Lung microvascular endothelial cell (primary cell): ENCODE results near the gene DIPK1B. TPM values are rescaled to one million over a fixed set of nuclear protein-coding genes. Genes with fewer than 3 reads are reported as not detected.

ENCODE experiments used
- DNase-seq, 2 donors: peaks; one replicate each; pipeline versions ENCODE4 v3.0.0 to v3.0.0-alpha.2; 2010; ENCODE audit warnings: low read depth in 2 of 2
- total RNA-seq: library from RNA; depleted of rRNA; stranded (reverse); fragments of >200 nt; gene quantifications from 2 replicates; pipeline ENCODE4 v1.2.1, GENCODE V29; 2014

Gene DIPK1B
- total RNA-seq: 64.7 and 91.1 TPM in 2 replicates

DNA sequence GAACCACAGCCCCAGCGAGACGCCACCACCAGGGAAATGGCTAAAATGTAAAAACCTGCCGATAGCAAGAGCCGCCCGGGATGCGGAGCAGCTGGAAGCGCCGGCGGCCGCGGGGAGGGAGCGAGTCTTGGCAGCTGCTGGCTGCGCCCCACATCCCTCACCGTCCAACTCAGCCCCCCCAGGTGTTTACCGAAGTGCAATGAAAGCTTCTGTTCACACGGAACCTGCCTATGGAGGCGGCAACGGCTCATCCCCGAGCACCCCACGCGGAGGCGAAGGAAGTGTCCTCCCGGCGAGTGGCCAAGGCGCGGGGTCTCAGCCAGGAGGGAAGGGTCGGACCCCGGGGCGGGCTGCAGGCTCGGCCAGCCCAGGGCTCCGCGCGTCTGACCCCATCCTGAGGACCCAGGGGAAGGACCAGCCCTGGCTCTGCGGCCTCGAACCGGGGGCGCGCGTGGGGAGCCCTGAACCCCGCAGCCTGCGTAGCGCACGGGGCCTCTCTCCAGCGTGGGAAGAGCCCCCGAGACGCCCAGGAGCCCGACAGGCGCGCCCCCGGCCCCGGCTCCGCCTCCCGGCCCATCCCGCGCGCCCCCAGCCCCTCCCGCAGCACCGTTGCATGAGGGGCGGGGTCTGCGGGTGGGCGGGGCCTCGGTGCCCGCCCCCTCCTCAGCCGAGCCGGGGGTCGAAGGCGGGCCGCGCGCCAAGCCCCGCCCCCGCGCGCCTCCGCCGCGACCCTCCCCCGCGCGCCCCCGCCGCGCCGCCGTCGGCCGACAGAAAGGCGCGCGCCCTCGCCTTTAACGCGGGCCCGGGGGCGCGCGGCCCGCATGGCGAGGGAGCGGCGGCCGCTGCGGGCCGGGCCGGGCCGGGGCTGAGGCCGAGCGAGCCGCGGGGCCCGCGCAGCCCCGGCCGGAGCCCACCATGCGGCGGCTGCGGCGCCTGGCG, at the start of gene DIPK1B:
Gene DIPK1B, plus strand, starts transcription at position 822 of the 939 bp plus-strand sequence. Its CDS starts 94 bp downstream, at position 916.
- peak in 1 of 2 donors; percentile 59 for DNase-seq

DNA sequence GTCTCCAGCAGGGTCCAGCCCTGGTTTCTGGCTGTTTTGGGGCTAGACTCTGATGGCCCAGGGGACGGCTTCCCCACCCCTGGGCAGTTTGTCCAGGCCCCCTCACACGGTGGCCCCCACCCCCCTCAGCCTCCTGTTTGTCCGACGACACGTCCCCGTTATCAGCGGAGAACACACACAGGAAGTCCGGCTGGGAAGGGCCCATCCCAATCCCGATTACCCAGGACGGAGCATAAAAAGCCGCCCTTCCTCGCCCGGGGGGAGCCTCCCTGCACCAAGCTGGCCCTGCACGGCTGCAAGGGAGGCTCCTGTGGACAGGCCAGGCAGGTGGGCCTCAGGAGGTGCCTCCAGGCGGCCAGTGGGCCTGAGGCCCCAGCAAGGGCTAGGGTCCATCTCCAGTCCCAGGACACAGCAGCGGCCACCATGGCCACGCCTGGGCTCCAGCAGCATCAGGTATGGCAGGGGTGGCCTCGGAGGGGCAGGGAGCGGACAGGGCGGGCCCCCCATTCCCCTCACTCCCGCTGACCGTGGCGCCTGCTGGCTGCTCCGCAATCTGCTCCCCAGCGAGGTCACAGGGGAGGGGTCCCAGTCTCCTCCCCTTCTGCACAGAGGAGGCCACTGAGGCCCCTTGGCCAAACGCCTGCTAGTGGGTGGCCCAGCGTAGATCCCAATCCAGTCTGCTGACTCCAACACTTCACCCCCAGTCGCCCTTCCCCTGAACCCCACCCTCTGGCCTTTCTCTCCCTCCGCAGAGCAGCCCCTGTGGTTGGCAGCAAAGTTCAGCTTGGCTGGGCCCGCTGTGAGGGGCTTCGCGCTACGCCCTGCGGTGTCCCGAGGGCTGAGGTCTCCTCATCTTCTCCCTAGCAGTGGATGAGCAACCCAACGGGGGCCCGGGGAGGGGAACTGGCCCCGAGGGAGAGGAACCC, 49.5 kb upstream of the DIPK1B start, which contains the start of gene EGFL7:
Gene EGFL7, plus strand, starts transcription at position 261 of the 926 bp plus-strand sequence. CDS start 5,367 bp downstream, outside the sequence.
- DNase-seq: peak; percentile 92 to 97

DNA sequence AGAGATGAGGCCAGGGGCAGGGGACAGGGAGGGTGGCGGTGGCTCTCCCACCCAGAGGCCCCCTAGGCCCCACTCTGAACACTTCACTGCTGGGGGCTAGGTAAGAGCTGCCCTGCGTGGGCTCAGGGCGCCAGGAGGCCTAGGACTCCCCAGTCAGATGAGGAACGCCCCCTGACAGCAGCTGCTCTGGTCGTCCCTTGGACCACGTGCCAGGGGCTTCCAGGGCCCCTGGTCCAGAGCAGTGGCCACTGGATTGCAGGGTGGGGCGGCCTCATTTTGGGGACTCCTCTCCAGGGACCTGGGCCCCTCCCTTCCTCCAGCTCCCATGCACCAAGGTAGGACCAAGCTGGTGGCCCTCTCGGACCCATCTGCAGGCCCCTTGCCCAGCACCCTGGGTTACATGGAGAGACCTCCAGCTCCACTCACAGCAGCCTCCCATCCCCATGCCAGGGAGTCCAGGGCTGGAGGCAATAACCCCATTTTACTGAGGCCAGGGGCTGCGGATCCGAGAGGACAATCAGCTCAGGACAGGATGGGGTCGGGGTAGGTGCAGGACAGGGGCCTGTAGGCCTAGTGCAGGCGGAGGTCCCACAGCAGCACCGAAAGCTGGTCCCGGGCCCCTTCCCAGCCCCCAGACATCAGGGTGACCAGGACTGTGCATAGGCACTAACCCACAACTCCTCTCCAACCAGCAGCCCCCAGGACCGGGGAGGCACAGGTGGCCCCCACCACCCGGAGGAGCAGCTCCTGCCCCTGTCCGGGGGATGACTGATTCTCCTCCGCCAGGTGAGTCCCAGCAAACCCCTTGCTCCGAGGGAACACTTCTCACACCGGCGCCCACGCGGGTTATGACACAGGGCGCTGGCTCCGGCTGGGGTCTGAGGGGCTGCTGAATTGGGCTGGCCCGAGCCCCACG, 48.1 kb upstream of the DIPK1B start:
- DNase-seq: peak; percentile 40 to 45

DNA sequence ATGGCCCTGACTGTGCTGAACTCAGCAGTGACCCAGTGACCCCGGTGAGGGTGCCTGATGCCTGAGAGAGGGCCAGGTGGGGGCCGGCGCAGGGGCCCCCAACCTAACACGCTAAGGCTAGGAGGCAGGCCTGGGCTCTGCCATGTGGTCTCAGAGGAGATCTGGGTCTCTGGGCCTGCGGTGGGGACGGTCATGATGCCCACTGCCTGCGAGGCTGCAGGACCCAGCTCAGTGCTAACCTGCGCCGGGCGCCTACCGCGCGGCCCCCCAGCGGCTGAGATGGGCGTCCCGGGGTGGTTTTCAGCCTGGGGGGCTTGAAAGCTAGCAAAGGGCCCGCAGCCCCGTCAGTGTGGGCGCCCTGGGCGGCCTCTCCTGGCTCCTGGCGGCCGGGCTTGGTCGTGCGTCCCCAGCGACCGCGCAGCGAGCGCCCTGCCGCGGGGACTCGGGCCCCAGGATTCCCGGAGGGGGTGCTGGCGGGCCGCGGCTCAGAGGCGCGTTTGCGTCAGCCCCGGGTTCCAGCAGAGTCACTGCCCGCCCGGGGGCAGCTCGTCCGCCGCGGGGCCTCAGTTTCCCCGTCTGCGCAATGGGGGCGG, 47.2 kb upstream of the DIPK1B start:
- peak in 1 of 2 donors; percentile 57 for DNase-seq

DNA sequence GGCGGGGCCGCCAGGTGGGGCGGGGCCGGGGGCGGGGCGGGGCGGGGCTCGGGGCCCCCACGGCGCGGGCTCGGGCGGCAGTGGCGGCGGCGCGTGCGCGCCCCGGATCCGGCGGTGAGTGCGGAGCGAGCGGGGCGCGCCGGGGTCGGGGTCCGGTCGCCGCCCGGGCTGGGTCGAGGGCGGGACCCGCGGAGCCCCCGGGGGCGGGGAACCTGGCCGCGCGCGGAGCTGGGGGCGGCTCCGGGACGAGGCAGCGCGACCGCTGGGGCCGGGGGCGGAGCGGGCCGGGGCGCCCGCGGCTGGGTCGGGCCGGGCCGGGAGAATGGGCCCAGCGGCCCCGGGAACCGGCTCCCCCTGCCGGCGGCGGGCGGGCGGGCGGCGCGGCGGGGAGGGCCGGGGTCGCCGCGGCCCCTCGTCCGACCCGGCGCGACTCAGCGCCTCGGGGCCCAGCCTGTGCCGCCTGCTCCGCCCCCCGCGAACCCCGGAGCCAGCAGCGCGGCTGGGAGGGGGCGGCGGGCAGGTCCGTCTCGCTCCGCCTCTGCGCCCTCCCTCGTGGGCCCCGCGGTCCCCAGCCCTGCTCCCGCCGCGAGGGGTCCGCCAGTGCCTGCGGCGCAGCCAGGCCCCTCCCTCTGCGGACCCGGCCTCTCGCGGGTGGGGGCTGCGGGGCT, 46.5 kb upstream of the DIPK1B start:
- peak; percentile 56 to 68 for DNase-seq

DNA sequence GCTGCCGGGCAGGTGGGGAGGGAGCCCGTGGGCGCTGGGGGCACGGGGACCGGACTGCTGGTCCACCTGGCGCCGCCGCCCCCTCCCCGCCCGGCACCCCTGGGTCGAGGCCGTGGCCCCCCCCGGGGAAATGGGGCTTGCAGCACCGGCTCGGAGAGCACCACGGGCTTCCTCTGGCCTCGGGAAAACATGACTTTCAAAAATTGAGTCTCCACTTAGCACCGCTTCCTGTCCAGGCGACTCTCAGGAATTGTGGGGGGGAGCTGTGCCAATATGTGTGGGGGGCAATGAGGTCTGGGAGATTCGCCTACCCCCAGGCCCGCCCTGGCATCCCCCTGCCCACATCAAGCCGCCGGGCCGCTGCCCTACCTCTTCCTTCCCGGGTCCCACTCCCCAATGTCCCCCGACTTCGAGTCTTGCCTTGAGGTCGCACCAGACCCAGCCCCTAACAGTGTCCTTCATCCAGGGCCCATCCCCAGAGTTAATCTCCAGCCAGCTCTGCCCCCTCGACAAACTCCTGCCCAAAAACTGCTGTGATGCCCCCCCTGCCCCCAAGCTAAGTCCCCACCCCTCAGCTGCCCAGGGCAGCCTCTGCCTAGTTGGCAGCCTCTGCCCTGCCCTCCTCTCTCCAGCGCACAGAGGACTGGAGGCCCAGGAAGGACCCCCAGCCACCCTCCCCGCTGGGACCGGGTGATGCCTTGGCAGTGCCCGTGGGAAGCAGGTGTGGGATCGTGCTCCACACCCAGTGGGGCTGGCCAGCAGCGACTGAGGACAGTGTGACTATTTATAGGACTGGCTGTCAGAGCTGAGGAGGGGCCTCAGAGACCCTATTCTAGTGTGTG, 45.8 kb upstream of the DIPK1B start:
- peak; percentile 57 to 58 for DNase-seq

DNA sequence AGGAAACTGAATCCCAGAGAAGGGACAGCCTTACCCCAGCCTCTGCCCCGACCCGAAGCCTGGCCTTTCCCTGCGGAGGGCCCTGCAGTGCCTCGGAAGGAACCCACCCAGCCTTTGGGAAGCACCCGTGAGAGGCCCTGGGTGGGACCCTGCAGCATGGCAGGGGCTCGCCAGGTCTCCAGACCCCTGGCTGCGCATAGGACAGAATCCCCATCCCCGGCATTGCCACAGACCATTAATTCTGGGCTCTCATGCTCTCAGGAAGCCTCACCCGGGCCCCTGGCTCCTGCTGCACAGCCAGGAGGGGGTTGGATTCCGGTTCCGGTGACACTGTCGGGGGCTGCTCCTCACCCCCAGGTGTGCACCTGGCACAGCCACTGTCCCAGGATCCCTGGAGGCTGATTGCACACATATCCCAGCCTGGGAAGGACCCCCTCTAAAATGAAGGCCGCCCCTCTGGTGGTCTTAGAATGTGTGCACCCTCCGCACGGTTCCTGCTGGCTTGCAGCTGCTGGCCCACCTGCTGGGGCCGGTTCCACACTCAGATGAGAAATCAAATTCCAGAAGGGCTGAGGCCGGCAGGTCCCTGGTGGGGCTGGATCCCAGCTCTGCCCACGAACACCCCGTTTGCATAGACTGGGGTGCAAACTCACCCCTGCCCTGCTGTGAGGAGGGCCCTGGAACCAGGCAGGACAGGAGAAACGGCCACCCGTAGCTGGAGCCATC, 45.0 kb upstream of the DIPK1B start:
- DNase-seq: peak; percentile 35 to 41

DNA sequence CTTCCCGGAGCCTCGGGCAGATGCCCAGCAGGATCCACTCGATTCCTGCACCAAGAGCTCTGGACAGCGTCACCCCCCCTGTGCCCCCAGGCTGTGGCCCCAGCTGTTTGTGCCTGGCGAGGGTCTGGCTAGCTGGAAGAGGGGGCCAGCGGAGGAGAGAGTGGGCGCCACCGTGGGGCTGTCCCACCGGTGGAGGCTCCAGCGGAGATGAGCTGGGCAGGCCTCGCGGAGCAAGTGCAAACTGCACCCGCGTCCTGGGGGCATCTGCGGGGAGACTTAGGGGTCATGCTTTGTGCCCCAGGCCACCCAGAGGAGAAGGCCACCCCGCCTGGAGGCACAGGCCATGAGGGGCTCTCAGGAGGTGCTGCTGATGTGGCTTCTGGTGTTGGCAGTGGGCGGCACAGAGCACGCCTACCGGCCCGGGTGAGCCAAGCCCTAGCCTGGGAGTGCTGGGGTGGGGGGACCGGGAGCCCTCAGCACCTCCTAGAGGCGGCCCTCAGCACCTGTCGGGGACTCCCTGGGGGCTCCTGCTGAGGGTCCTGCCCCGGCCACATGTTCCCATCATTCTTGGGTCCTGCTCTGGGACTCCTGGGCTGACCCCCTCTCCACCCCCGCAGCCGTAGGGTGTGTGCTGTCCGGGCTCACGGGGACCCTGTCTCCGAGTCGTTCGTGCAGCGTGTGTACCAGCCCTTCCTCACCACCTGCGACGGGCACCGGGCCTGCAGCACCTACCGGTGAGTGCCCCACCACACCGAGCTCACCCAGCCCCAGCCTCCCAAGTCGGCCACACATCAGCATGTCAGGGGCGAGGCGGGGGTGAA, 44.2 kb upstream of the DIPK1B start:
- peak; percentile 48 to 55 for DNase-seq

DNA sequence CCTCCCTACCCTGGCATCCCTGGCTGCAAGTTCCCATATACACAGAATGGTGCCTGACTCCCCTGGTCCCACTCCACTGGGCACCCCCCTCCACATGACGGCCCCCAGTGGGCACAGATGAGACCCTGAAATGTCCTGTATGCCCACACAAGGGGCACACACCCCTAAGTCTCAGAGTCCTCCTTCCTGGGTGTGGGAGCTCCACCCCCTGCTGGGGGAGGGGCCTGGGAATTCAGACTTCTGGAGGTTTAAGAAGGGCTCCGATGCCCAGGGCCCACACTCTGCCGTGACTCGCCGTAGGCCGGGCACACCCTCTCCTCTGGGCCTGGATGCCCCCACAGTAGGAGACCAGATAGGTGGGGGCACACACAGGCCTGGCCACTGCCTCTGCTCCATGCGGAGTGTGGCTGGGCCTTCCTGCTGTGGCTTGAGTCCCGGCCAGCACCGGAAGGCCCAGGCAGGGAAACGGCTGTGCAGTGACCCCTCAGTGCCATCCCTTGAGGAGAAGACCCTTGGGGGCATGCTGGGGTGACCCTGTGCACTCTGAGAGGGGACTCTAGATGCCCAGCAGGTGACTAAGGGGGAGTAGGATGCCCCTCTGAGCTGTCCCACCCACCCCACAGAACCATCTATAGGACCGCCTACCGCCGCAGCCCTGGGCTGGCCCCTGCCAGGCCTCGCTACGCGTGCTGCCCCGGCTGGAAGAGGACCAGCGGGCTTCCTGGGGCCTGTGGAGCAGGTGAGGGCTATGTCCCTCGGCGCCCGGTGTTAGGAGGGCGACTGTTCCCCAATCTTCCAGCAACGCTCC, 43.2 kb upstream of the DIPK1B start:
- DNase-seq: peak; percentile 59 to 70

DNA sequence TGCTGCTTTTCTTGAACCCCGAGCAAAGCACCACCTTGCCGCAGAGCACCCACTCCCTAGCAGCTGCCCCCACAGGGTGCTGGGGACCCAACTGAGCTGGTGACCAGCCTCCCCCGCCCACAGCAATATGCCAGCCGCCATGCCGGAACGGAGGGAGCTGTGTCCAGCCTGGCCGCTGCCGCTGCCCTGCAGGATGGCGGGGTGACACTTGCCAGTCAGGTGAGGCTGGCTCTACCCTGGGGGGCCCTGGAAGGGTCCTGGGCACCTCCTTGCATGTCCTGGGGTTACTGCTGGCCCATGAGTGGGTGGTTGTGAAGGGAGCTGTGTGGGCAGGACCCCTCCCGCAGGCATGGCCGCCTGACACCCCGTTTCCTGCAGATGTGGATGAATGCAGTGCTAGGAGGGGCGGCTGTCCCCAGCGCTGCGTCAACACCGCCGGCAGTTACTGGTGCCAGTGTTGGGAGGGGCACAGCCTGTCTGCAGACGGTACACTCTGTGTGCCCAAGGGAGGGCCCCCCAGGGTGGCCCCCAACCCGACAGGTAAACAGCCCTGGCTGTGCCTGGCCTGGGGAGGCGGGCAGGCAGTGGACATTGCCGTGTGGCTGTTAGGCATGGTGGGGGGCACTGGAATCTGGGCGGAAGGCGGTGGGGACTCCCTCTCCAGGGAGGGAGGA, 42.4 kb upstream of the DIPK1B start:
- DNase-seq: peak; percentile 44 to 48

DNA sequence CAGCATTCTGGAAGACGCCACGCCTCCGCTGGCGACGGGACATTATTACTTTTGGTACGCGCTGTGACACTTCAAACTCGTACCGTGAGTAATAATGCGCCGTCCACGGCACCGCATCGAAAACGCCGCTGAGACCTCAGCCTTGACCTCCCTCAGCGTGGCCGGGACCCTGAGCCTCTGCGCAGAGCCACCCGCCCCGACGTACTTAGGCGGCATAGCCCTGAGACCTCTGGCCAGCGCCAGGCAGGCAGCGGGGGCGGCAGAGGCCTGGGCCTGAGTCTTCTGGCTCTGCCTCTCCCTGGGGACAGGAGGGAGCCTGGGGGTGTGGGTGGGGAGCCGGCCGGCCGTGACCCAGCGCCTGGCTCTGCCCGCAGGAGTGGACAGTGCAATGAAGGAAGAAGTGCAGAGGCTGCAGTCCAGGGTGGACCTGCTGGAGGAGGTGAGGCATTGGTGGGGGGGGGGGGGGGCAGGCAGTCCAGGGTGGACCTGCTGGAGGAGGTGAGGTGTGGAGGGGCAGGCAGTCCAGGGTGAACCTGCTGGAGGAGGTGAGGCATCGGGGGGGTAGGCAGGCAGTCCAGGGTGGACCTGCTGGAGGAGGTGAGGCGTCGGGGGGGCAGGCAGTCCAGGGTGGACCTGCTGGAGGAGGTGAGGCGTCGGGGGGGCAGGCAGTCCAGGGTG, 41.7 kb upstream of the DIPK1B start:
- peak; percentile 48 to 50 for DNase-seq

DNA sequence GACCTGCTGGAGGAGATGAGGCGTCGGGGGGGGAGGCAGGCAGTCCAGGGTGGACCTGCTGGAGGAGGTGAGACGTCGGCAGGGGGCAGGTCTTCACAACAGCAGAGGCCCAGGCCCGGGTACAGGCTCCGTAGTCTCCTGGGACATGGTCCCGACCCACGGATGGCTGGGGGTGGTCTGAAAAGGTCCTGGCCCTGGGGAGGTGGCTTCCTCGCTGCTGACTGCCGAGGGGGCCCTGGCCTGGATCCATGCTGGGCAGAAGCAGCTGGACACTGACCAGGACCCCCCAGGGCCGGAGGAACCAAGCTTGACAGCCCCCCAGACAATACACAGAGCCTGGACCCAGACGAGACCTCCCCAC, 41.1 kb upstream of the DIPK1B start:
- DNase-seq: peak; percentile 68 to 69

DNA sequence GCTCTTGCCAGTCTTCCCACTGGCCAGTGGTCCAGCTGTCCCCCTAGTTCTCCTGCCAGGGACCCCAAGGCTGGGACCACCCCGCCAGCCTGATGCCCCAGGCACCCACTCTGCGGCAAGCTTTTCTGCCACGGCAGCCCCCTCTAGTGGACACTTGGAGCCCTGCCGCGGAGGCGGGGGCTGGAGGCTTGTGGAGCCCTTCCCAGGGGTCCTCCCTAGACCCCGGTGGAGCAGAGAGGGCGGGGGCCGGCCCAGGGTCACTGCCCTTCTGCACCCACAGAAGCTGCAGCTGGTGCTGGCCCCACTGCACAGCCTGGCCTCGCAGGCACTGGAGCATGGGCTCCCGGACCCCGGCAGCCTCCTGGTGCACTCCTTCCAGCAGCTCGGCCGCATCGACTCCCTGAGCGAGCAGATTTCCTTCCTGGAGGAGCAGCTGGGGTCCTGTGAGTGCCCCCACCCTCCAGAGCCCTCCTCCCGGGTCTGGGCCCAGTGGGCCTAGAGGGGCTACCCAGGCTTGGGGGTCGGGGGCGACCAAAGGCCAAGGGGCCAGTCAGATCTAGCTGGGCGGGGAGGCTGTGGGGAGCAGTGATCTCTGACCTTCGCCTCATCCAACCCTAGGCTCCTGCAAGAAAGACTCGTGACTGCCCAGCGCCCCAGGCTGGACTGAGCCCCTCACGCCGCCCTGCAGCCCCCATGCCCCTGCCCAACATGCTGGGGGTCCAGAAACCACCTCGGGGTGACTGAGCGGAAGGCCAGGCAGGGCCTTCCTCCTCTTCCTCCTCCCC, 40.5 kb upstream of the DIPK1B start:
- peak; percentile 59 to 66 for DNase-seq

DNA sequence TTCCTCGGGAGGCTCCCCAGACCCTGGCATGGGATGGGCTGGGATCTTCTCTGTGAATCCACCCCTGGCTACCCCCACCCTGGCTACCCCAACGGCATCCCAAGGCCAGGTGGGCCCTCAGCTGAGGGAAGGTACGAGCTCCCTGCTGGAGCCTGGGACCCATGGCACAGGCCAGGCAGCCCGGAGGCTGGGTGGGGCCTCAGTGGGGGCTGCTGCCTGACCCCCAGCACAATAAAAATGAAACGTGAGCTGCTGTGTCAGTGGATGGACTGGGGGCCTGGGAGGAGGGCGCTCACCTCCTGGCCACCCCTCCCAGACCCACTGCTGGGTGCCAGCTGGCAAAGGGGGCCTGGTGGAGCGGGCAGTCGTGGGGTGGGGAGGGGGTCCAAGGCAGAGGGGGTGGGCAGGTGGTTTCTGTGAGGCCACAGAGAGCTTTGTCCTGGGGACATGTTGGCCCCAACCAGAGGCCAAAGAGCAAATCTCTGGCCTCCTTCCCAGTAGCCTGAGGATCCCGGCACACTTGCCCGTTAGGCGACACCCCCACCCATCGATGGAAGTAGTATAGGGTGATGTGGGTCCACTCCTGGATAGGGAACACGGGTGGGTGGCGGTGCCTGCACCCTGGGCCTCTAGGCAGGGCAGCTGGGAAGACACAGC, 39.8 kb upstream of the DIPK1B start:
- DNase-seq: peak in 1 of 2 donors; percentile 61
